Breast epithelium (tissue), 4 donors: ENCODE measurements around the gene SULT1A1. TPM values are rescaled to one million over a fixed set of nuclear protein-coding genes. Genes with fewer than 3 reads are reported as not detected.

Experiments used
- DNase-seq, 2 donors: peaks; one replicate each; pipeline ENCODE4 v3.0.0-alpha.2; 2019; ENCODE audit warnings: low spot score in 2 of 2
- H3K27ac ChIP-seq, 2 donors: fragments of 200-600 bp; sonication (generic) in 1 of 2; one replicate each; pipeline ENCODE4 v1.5.1; 2016 to 2019; ENCODE audit warnings: mild to moderate bottlenecking in 1 of 2
- H3K27me3 ChIP-seq, 2 donors: fragments of 200-600 bp; sonication (generic) in 1 of 2; one replicate each; pipeline versions ENCODE4 v1.5.1 to v1.6.0; 2017 to 2019; ENCODE audit warnings: control low read depth in 1 of 2, mild to moderate bottlenecking in 1 of 2
- H3K36me3 ChIP-seq: fragments of 200-600 bp; one replicate; pipeline ENCODE4 v1.5.1; 2019
- H3K4me1 ChIP-seq, 2 donors: fragments of 200-600 bp; sonication (generic); one replicate each; pipeline ENCODE4 v1.5.1; 2016 to 2019; ENCODE audit warnings: control low read depth in 1 of 2
- H3K4me3 ChIP-seq, 3 donors: fragments of 200-600 bp; sonication (generic); 1 replicate in 2 of 3; 2 replicates in 1 of 3; pipeline ENCODE4 v1.5.1; 2016 to 2019; ENCODE audit warnings: mild to moderate bottlenecking in 3 of 3, moderate library complexity in 2 of 3
- H3K9me3 ChIP-seq, 2 donors: fragments of 200-600 bp; sonication (generic) in 1 of 2; one replicate each; pipeline ENCODE4 v1.5.1; 2016 to 2019; ENCODE audit warnings: control low read depth in 1 of 2
- POLR2A ChIP-seq: fragments of 450-650 bp; IDR thresholded peaks from one replicate; pipeline ENCODE4 v1.6.1; 2016; ENCODE audit warnings: antibody characterized with exemption, mild to moderate bottlenecking, moderate library complexity
- POLR2AphosphoS5 ChIP-seq, 3 donors: sonication (generic); formaldehyde crosslinking; IDR thresholded peaks; one replicate each; pipeline ENCODE4 v1.6.1; 2017; ENCODE audit warnings: antibody characterized with exemption in 3 of 3
- intact Hi-C: fragments of 100-400 bp; cut with DNase I; formaldehyde crosslinking; loops from one replicate; pipeline ENCODE4 v1.15.1; 2023; ENCODE audit warnings: low total_unique reads
- total RNA-seq, 3 donors: library from RNA; depleted of rRNA; stranded (reverse); fragments of >200 nt; gene quantifications; one replicate each; pipeline ENCODE4 v1.1.0, GENCODE V29; 2016
- TF ChIP-seq, protein P1 (sequence below), 3 donors: fragments of 450-650 bp; IDR thresholded peaks; one replicate each; pipeline ENCODE4 v1.5.1; 2016 to 2017; ENCODE audit warnings: antibody characterized with exemption in 3 of 3, mild to moderate bottlenecking in 3 of 3, moderate library complexity in 3 of 3

Gene SULT1A1
- total RNA-seq, 3 donors from 2014 or later = 25.6 to 54.1 (median 33.4) TPM

DNA sequence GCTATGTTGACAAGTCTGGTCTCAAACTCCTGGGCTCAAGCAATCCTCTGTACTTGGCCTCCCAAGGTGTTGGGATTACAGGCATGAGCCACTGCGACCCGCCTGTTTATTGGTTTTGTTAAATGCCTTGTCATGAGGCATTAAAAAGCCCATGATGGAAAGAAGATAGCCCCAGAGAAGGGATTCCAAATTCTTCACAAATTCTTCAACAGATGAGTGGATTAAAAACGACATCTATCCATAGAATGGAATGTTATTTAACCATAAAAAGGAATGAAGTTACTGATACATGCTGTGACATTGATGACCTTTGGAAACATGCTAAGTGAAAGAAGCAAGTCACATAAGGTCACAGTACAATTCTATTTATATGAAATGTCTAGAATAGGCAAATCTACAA, 51.4 kb downstream of the SULT1A1 start:
- Histone ChIP-seq H3K36me3 (no peaks in the 10 kb centered on the region), H3K4me3 (no peak overlapping the region), H3K4me1 (no peaks in the 10 kb centered on the region), H3K9me3 (no peaks in the 10 kb centered on the region), H3K27me3 (no peaks in the 10 kb centered on the region), H3K27ac (no peak overlapping the region)
- TF ChIP-seq POLR2A (no peak), POLR2AphosphoS5 (IDR thresholded peaks at IDR 0.05) (no peak)
- TF ChIP-seq, protein P1, sequence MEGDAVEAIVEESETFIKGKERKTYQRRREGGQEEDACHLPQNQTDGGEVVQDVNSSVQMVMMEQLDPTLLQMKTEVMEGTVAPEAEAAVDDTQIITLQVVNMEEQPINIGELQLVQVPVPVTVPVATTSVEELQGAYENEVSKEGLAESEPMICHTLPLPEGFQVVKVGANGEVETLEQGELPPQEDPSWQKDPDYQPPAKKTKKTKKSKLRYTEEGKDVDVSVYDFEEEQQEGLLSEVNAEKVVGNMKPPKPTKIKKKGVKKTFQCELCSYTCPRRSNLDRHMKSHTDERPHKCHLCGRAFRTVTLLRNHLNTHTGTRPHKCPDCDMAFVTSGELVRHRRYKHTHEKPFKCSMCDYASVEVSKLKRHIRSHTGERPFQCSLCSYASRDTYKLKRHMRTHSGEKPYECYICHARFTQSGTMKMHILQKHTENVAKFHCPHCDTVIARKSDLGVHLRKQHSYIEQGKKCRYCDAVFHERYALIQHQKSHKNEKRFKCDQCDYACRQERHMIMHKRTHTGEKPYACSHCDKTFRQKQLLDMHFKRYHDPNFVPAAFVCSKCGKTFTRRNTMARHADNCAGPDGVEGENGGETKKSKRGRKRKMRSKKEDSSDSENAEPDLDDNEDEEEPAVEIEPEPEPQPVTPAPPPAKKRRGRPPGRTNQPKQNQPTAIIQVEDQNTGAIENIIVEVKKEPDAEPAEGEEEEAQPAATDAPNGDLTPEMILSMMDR (IDR thresholded peaks at IDR 0.05) = no peak
- DNase-seq = no peak
- intact Hi-C loops = no loop called here

DNA sequence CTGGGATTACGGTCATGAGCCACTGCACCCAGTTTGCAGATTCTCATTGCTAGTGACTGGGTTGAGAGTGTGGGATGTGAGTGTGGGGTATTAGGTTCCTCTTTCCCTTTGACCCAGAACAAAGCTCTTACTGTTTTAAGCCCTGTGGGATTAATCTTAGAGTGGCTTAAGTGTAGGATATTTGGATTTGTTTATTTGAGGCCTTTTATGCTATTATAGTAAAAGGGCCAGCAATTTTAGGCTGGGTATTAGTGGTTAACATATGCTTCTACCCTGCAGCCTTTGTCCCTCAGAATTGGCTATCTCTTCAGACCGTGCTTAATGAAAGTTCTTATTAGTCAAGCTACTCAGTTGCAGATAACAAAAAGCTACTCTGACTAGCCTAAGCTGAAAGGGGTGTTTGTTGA, 52.9 kb downstream of the SULT1A1 start:
- no peaks in the 10 kb centered on the region for H3K36me3 ChIP-seq
- H3K4me1 ChIP-seq = no peaks in the 10 kb centered on the region
- no peaks in the 10 kb centered on the region for H3K27me3 ChIP-seq
- H3K27ac ChIP-seq = no peak overlapping the region
- DNase-seq = no peak
- TF ChIP-seq POLR2A (no peak), POLR2AphosphoS5 (IDR thresholded peaks at IDR 0.05) (no peak)
- TF ChIP-seq, protein P1 (IDR thresholded peaks at IDR 0.05) = no peak
- H3K4me3 ChIP-seq = no peak overlapping the region
- intact Hi-C loops = no loop called here
- H3K9me3 ChIP-seq = no peaks in the 10 kb centered on the region

DNA sequence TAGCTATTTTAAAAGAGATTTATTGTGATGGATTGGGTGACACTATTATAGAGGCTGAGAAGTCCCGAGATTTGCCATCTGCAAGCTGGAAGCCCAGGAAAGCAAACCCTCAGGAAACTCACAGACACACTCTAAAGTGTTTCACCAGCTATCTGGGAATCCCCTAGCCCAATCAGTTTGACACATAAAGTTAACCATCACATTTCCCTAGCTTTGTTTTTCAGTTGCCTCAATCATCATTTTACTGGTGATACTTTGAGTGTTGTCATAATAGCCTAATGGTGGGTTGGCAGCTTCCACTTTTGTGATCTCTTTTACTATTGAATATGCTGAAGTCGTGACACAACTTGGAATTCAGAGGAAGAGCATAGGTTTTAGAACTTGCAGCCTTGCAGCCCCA, 54.3 kb downstream of the SULT1A1 start:
- intact Hi-C loops = no loop called here
- no peaks in the 10 kb centered on the region for H3K36me3 ChIP-seq
- TF ChIP-seq, protein P1 (IDR thresholded peaks at IDR 0.05) = no peak
- TF ChIP-seq POLR2AphosphoS5 (IDR thresholded peaks at IDR 0.05) = no peak
- no peak for TF ChIP-seq POLR2A

More for the DNA sequence above, 54.3 kb downstream of the SULT1A1 start:
- no peaks in the 10 kb centered on the region for H3K4me1 ChIP-seq
- H3K27me3 ChIP-seq = no peaks in the 10 kb centered on the region
- H3K4me3 ChIP-seq = no peak overlapping the region
- no peak overlapping the region for H3K27ac ChIP-seq
- DNase-seq = no peak
- H3K9me3 ChIP-seq = no peaks in the 10 kb centered on the region

Other genes starting within 250 kb of the SULT1A1 start
- 1 to 10 TPM in 2 of 3 donors, not detected in 1; 2.6 to 3.3 TPM for gene NPIPB6, start 246.5 kb downstream of the SULT1A1 start, total RNA-seq
- gene EIF3CL, start 206.2 kb downstream of the SULT1A1 start, total RNA-seq = 100 to 1,000 TPM; 143 to 191 (median 188) TPM
- not detected for gene NPIPB7, start 137.7 kb downstream of the SULT1A1 start, total RNA-seq
- gene CLN3, start 118.0 kb downstream of the SULT1A1 start, total RNA-seq = 10 to 100 TPM; 25.1 to 39.1 (median 38.7) TPM
- 1 to 10 TPM in 2 of 3 donors, under 1 TPM in 1; 0.66 to 3.1 (median 2.9) TPM for gene APOBR, start 115.4 kb downstream of the SULT1A1 start, total RNA-seq
- not detected for gene IL27, start 103.2 kb downstream of the SULT1A1 start, total RNA-seq
- gene NUPR1, start 71.1 kb downstream of the SULT1A1 start, total RNA-seq = 10 to 100 TPM; 34.2 to 57.0 (median 47.5) TPM
- gene SGF29, start 56.1 kb downstream of the SULT1A1 start, total RNA-seq = 10 to 100 TPM; 28.5 to 35.8 (median 28.8) TPM
- 1 to 10 TPM in 2 of 3 donors, under 1 TPM in 1; 0.73 to 1.6 (median 1.3) TPM for gene SULT1A2, start 13.0 kb downstream of the SULT1A1 start, total RNA-seq
- not detected for gene NPIPB8, start 28.0 kb upstream of the SULT1A1 start, total RNA-seq
- gene EIF3C, start 101.4 kb upstream of the SULT1A1 start, total RNA-seq = 100 to 1,000 TPM; 203 to 259 (median 214) TPM
- gene NPIPB9, start 141.7 kb upstream of the SULT1A1 start, total RNA-seq = 10 to 100 TPM in 1 of 3 donors, 1 to 10 TPM in 2; 6.4 to 12.3 (median 6.6) TPM
- 10 to 100 TPM; 43.8 to 62.6 (median 58.1) TPM for gene ATXN2L, start 213.0 kb upstream of the SULT1A1 start, total RNA-seq
- gene TUFM, start 236.3 kb upstream of the SULT1A1 start, total RNA-seq = 100 to 1,000 TPM in 1 of 3 donors, 10 to 100 TPM in 2; 97.9 to 103 (median 98.4) TPM